NCI-H82 (cell line): ENCODE results near the gene EFNA1.

Experiments
- DNase-seq: peaks from one replicate; lab custom pipeline; 2025; lab: John Stamatoyannopoulos, UW

EFNA1 gene

GRCh38 chr1:155124503-155125463 lies 2.9 kb upstream of the EFNA1 start:
- DNase-seq, result no peak

- no peak for DNase-seq
Observed at GRCh38 chr1:155125511-155125945, 2.1 kb upstream of the EFNA1 start.

GRCh38 chr1:155125946-155126555 lies 1.6 kb upstream of the EFNA1 start:
- no peak for DNase-seq

- DNase-seq, result peak; percentile 88
Observed at GRCh38 chr1:155126556-155127104, 1.0 kb upstream of the EFNA1 start.

- no peak for DNase-seq
Observed at GRCh38 chr1:155127967-155128754, 485 bp downstream of the EFNA1 start.

- DNase-seq, result no peak
Observed at GRCh38 chr1:155128755-155129473, 1.2 kb downstream of the EFNA1 start.

GRCh38 chr1:155130272-155131006 lies 2.8 kb downstream of the EFNA1 start:
- peak; percentile 68 for DNase-seq

- DNase-seq, result no peak
Observed at GRCh38 chr1:155131285-155131684, 3.6 kb downstream of the EFNA1 start.

GRCh38 chr1:155131856-155132255 lies 4.2 kb downstream of the EFNA1 start:
- no peak for DNase-seq

- no peak for DNase-seq
Observed at GRCh38 chr1:155133799-155134281, 6.2 kb downstream of the EFNA1 start.

GRCh38 chr1:155134322-155134721 lies 6.6 kb downstream of the EFNA1 start:
- DNase-seq, result no peak

- peak; percentile 82 for DNase-seq
Observed at GRCh38 chr1:155134880-155135414, 7.3 kb downstream of the EFNA1 start.

- peak; percentile 98 for DNase-seq
Observed at GRCh38 chr1:155135415-155136028, 7.8 kb downstream of the EFNA1 start, which contains the start of gene SLC50A1. Gene SLC50A1 (plus strand): TSS chr1:155135852. CDS start chr1:155135912, 60 bp downstream.

GRCh38 chr1:155136748-155137147 lies 9.1 kb downstream of the EFNA1 start:
- peak; percentile 40 for DNase-seq

GRCh38 chr1:155137154-155137949 lies 9.7 kb downstream of the EFNA1 start:
- no peak for DNase-seq

- DNase-seq, result peak; percentile 96
Observed at GRCh38 chr1:155139895-155140629, 12.4 kb downstream of the EFNA1 start, which contains the start of gene DPM3. Gene DPM3 (minus strand): TSS chr1:155140531. CDS start chr1:155140240, 291 bp downstream.

- DNase-seq, result no peak
Observed at GRCh38 chr1:155140630-155140953, 12.9 kb downstream of the EFNA1 start.

- no peak for DNase-seq
Observed at GRCh38 chr1:155141749-155142148, 14.1 kb downstream of the EFNA1 start.
